HEK293 (cell line): ENCODE results near the gene ISYNA1.

Experiments used
- BCL11A ChIP-seq: fragments of 450-650 bp; formaldehyde crosslinking; IDR thresholded peaks from 2 replicates; pipeline ENCODE4 v1.5.1; 2016; ENCODE audit warnings: low read depth, missing biosample characterization, missing genetic modification characterization
- EGR2 ChIP-seq: fragments of 450-650 bp; formaldehyde crosslinking; IDR thresholded peaks from 2 replicates; pipeline ENCODE4 v1.5.1; 2016; ENCODE audit warnings: low read depth, missing biosample characterization, missing genetic modification characterization
- GLIS1 ChIP-seq: fragments of 450-650 bp; formaldehyde crosslinking; IDR thresholded peaks from 2 replicates; pipeline ENCODE4 v1.5.1; 2016; ENCODE audit warnings: missing biosample characterization, missing genetic modification characterization
- GLIS2 ChIP-seq: fragments of 450-650 bp; formaldehyde crosslinking; IDR thresholded peaks from 2 replicates; pipeline ENCODE4 v1.5.1; 2016; ENCODE audit warnings: missing biosample characterization, missing genetic modification characterization
- KLF1 ChIP-seq: fragments of 450-650 bp; formaldehyde crosslinking; IDR thresholded peaks from 2 replicates; pipeline ENCODE4 v1.5.1; 2016; ENCODE audit warnings: missing biosample characterization, missing genetic modification characterization
- PATZ1 ChIP-seq: fragments of 450-650 bp; formaldehyde crosslinking; IDR thresholded peaks from 2 replicates; pipeline ENCODE4 v1.5.1; 2016; ENCODE audit warnings: missing biosample characterization, missing genetic modification characterization
- PRDM10 ChIP-seq: fragments of 450-650 bp; formaldehyde crosslinking; IDR thresholded peaks from 2 replicates; pipeline ENCODE4 v1.5.1; 2016; ENCODE audit warnings: missing biosample characterization, missing genetic modification characterization
- SP2 ChIP-seq: fragments of 450-650 bp; formaldehyde crosslinking; IDR thresholded peaks from 2 replicates; pipeline ENCODE4 v1.5.1; 2016; ENCODE audit warnings: missing biosample characterization, missing genetic modification characterization
- SP7 ChIP-seq: fragments of 450-650 bp; formaldehyde crosslinking; IDR thresholded peaks from 2 replicates; pipeline ENCODE4 v1.5.1; 2016; ENCODE audit warnings: missing biosample characterization, missing genetic modification characterization
- ZBTB11 ChIP-seq: fragments of 450-650 bp; formaldehyde crosslinking; conservative IDR thresholded peaks from 2 replicates; pipeline ENCODE4 v1.5.1; 2016; ENCODE audit warnings: low read depth, missing biosample characterization, missing genetic modification characterization
- ZBTB26 ChIP-seq: fragments of 450-650 bp; formaldehyde crosslinking; optimal IDR thresholded peaks from 2 replicates; pipeline ENCODE3; 2016; ENCODE audit warnings: missing biosample characterization, mild to moderate bottlenecking, missing genetic modification characterization
- ZEB2 ChIP-seq: fragments of 450-650 bp; formaldehyde crosslinking; IDR thresholded peaks from 2 replicates; pipeline ENCODE4 v1.5.1; 2016; ENCODE audit warnings: missing biosample characterization, missing genetic modification characterization
- ZFHX2 ChIP-seq: fragments of 450-650 bp; formaldehyde crosslinking; conservative IDR thresholded peaks from 2 replicates; pipeline ENCODE4 v1.5.1; 2016; ENCODE audit warnings: missing biosample characterization, missing genetic modification characterization
- ZNF10 ChIP-seq: fragments of 450-650 bp; formaldehyde crosslinking; IDR thresholded peaks from 2 replicates; pipeline ENCODE4 v1.5.1; 2017; ENCODE audit warnings: missing biosample characterization, missing genetic modification characterization
- ZNF157 ChIP-seq: fragments of 450-650 bp; formaldehyde crosslinking; IDR thresholded peaks from 2 replicates; pipeline ENCODE4 v1.5.1; 2016; ENCODE audit warnings: missing biosample characterization, missing genetic modification characterization
- ZNF23 ChIP-seq: fragments of 450-650 bp; formaldehyde crosslinking; IDR thresholded peaks from 2 replicates; pipeline ENCODE4 v1.5.1; 2016; ENCODE audit warnings: missing biosample characterization, missing genetic modification characterization, borderline replicate concordance
- ZNF391 ChIP-seq: fragments of 450-650 bp; formaldehyde crosslinking; IDR thresholded peaks from 2 replicates; pipeline ENCODE4 v1.5.1; 2016; ENCODE audit warnings: low read depth, missing biosample characterization, missing genetic modification characterization, borderline replicate concordance
- ZNF600 ChIP-seq: fragments of 450-650 bp; formaldehyde crosslinking; IDR thresholded peaks from 2 replicates; pipeline ENCODE4 v1.5.1; 2016; ENCODE audit warnings: missing biosample characterization, missing genetic modification characterization
- ZNF610 ChIP-seq: fragments of 450-650 bp; formaldehyde crosslinking; IDR thresholded peaks from 2 replicates; pipeline ENCODE4 v1.5.1; 2016; ENCODE audit warnings: missing biosample characterization, missing genetic modification characterization, borderline replicate concordance
- ZNF792 ChIP-seq: fragments of 450-650 bp; formaldehyde crosslinking; IDR thresholded peaks from 2 replicates; pipeline ENCODE4 v1.5.1; 2016; ENCODE audit warnings: missing biosample characterization, missing genetic modification characterization
- ZSCAN4 ChIP-seq: fragments of 450-650 bp; formaldehyde crosslinking; IDR thresholded peaks from 2 replicates; pipeline ENCODE4 v1.5.1; 2017; ENCODE audit warnings: missing biosample characterization, missing genetic modification characterization
- ZXDB ChIP-seq: fragments of 450-650 bp; formaldehyde crosslinking; IDR thresholded peaks from 2 replicates; pipeline ENCODE4 v1.5.1; 2016; ENCODE audit warnings: missing biosample characterization, missing genetic modification characterization

Gene ISYNA1

GRCh38 chr19:18418483-18419194 is 19.3 kb downstream of the ISYNA1 start (continued):
- peak; percentile 73; the same call in 1 of the 2 replicates for TF ChIP-seq KLF1 (tag by site-specific recombination)
- TF ChIP-seq ZNF391 (tag by site-specific recombination): 0 out of 2 replicates have a peak, but pooled peaks have one; percentile 61
- peak; percentile 97 for TF ChIP-seq GLIS1
- TF ChIP-seq EGR2 (tag by site-specific recombination): 0 out of 2 replicates have a peak, but pooled peaks have one; percentile 32
- TF ChIP-seq ZXDB (tag by site-specific recombination): peak; percentile 16; the same call in 1 of the 2 replicates
- peak; percentile 91 for TF ChIP-seq GLIS2 (tag by site-specific recombination)
- TF ChIP-seq BCL11A (tag by site-specific recombination): 0 out of 2 replicates have a peak, but pooled peaks have one; percentile 18
- no peak; the same call in 1 of the 2 replicates for TF ChIP-seq ZNF10
- 0 out of 2 replicates have a peak, but pooled peaks have one; percentile 69 for TF ChIP-seq ZNF792 (tag by site-specific recombination)
- peak; percentile 88 for TF ChIP-seq ZSCAN4 (tag by site-specific recombination)
- peak; percentile 62 for TF ChIP-seq ZFHX2 (tag by site-specific recombination)
- peak; percentile 72 for TF ChIP-seq SP7 (tag by site-specific recombination)
- peak; percentile 76 for TF ChIP-seq PATZ1
- TF ChIP-seq ZNF23 (tag by site-specific recombination): no peak
- peak; percentile 34; the same call in 1 of the 2 replicates for TF ChIP-seq PRDM10
- TF ChIP-seq ZEB2 (tag by site-specific recombination): peak; percentile 52; the same call in 1 of the 2 replicates
- TF ChIP-seq ZNF600 (tag by site-specific recombination): peak; percentile 87
- no peak for TF ChIP-seq ZBTB11
- peak; percentile 81 for TF ChIP-seq ZBTB26
- no peak for TF ChIP-seq ZNF157 (tag by site-specific recombination)
- TF ChIP-seq SP2 (tag by site-specific recombination): no peak; the same call in 1 of the 2 replicates
- TF ChIP-seq ZNF610 (tag by site-specific recombination): no peak
